T-cell (primary cell): ENCODE measurements around the gene MRPL20. TPM values are rescaled to one million over a fixed set of nuclear protein-coding genes. Genes with fewer than 3 reads are reported as not detected.
A peak's percentile ranks its signal among the peaks of the same experiment; 100 is the strongest.

Experiments
- ATAC-seq, 4 experiments: fragments of 200-7000 bp in 3 of 4; fragments of 150-1000 bp in 1 of 4; cut with Tn5 transposase; replicated peaks in 1 of 4; 1 replicate in 3 of 4; 2 replicates in 1 of 4; pipeline ENCODE4 v1.10.0; 2021; ENCODE audit warnings: moderate library complexity in 3 of 4, mild to moderate bottlenecking in 2 of 4, moderate number of reproducible peaks in 1 of 4
- CTCF ChIA-PET, 2 donors: fragments of 300-600 bp; sonication (Branson Sonifier 250); formaldehyde crosslinking; loops; one replicate each; lab custom pipeline; 2022; ENCODE audit warnings: antibody characterized with exemption in 2 of 2; lab: Charles Lee
- POLR2A ChIA-PET, 2 donors: fragments of 300-600 bp; sonication (Branson Sonifier 250); formaldehyde crosslinking; loops; one replicate each; lab custom pipeline; 2022; ENCODE audit warnings: antibody characterized with exemption in 2 of 2; lab: Charles Lee
- DNase-seq, 35 experiments: peaks; one replicate each; pipeline versions ENCODE4 v3.0.0 to v3.0.0-alpha.2; 2013 to 2023
- H3K27ac ChIP-seq: one replicate; pipeline ENCODE4 v1.5.1; 2013; ENCODE audit warnings: low read length
- H3K27me3 ChIP-seq, 2 experiments: replicated peaks in 1 of 2; 1 replicate in 1 of 2; 2 replicates in 1 of 2; pipeline versions ENCODE4 v1.6.1 to v1.7.0; 2013; ENCODE audit warnings: low read length in 1 of 2, mixed read lengths in 1 of 2; ENCODE audit not compliant: control insufficient read depth in 2 of 2, insufficient read depth in 2 of 2; ENCODE audit errors: extremely low read depth in 1 of 2
- H3K36me3 ChIP-seq, 2 donors: 1 replicate in 1 of 2; 2 replicates in 1 of 2; pipeline versions ENCODE4 v1.6.1 to v1.7.0; 2013; ENCODE audit warnings: low read length in 1 of 2; ENCODE audit not compliant: control insufficient read depth in 2 of 2, insufficient read depth in 1 of 2; ENCODE audit errors: extremely low read depth in 1 of 2
- H3K4me1 ChIP-seq, 2 experiments: 1 replicate in 1 of 2; 2 replicates in 1 of 2; pipeline versions ENCODE4 v1.6.1 to v1.7.0; 2013; ENCODE audit warnings: low read length in 2 of 2, mixed read lengths in 1 of 2; ENCODE audit not compliant: insufficient read depth in 2 of 2, control insufficient read depth in 1 of 2; ENCODE audit errors: extremely low read depth in 1 of 2
- H3K4me3 ChIP-seq, 2 donors: 1 replicate in 1 of 2; 2 replicates in 1 of 2; pipeline versions ENCODE4 v1.5.1 to v1.7.0; 2013; ENCODE audit warnings: mild to moderate bottlenecking in 2 of 2, low read length in 1 of 2, moderate library complexity in 1 of 2; ENCODE audit not compliant: control insufficient read depth in 1 of 2; ENCODE audit errors: extremely low read depth in 1 of 2
- H3K9me3 ChIP-seq: 2 replicates; pipeline ENCODE4 v1.7.0; 2013
- H3K27ac Mint-ChIP-seq, 2 donors: one replicate each; pipeline ENCODE4 v1.8.0; 2020 to 2021; ENCODE audit warnings: mild to moderate bottlenecking in 2 of 2, mixed read lengths in 2 of 2
- H3K27me3 Mint-ChIP-seq, 2 donors: one replicate each; pipeline ENCODE4 v1.8.0; 2021 to 2022; ENCODE audit warnings: mixed read lengths in 2 of 2
- H3K36me3 Mint-ChIP-seq: one replicate; pipeline ENCODE4 v1.8.0; 2021; ENCODE audit warnings: mixed read lengths
- H3K4me1 Mint-ChIP-seq, 3 donors: one replicate each; pipeline ENCODE4 v1.8.0; 2020 to 2022; ENCODE audit warnings: mixed read lengths in 3 of 3, mild to moderate bottlenecking in 1 of 3
- H3K4me3 Mint-ChIP-seq, 3 donors: one replicate each; pipeline ENCODE4 v1.8.0; 2020 to 2022; ENCODE audit warnings: mild to moderate bottlenecking in 3 of 3, mixed read lengths in 3 of 3, moderate library complexity in 3 of 3
- H3K9me3 Mint-ChIP-seq, 3 donors: one replicate each; pipeline ENCODE4 v1.8.0; 2020 to 2022; ENCODE audit warnings: mixed read lengths in 3 of 3
- WGBS: methylation state at CpG from one replicate; pipeline ENCODE4 v1.1.5; 2013; ENCODE audit warnings: missing lambda C conversion rate; ENCODE audit not compliant: insufficient coverage; 5-methylcytosine and 5-hydroxymethylcytosine counted together
- total RNA-seq, 35 experiments: library from RNA in 6 of 35; stranded (reverse) in 6 of 35; fragments of 120-200 nt in 1 of 35; gene quantifications; one replicate each; pipeline versions ENCODE4 v1.2.1 to v1.2.4 and lab custom pipeline; 2013 to 2026

The MRPL20 gene
- total RNA-seq, 5 donors from 2014 or later (not counting 1 experiment from before 2014, with no cell fraction given) = 106 to 123 (median 114) TPM

- Histone ChIP-seq H3K9me3 (no peaks in the 10 kb centered on the region), H3K4me1 (peaks cover 11 to 56% of the 10 kb centered on the region in 2 experiments), H3K27ac (no peak overlapping the region), H3K27me3 (peaks cover 0 to 71% of the 10 kb centered on the region in 2 experiments), H3K4me3 (peak overlapping the region in 1 of 2 donors; percentile 21), H3K36me3 (no peaks in the 10 kb centered on the region)
- WGBS = 14% methylated on average over 85 of the region's 116 CpGs
- ATAC-seq (peak; percentile 19 to 38 (median 30)), DNase-seq (peak in 3 of 35 experiments; percentile 35 to 55 (median 44))
- H3K27ac Mint-ChIP-seq = no peak overlapping the region
- ChIA-PET POLR2A (no interaction called here), CTCF (no interaction called here)
- H3K4me3 Mint-ChIP-seq = peak overlapping the region; percentile 31 to 51 (median 34)
- H3K36me3 Mint-ChIP-seq = no peaks in the 10 kb centered on the region
- no peaks in the 10 kb centered on the region for H3K9me3 Mint-ChIP-seq
- peaks cover 17 to 30% (median 20%) of the 10 kb centered on the region in 3 donors for H3K4me1 Mint-ChIP-seq
- H3K27me3 Mint-ChIP-seq = peaks cover 7 to 31% of the 10 kb centered on the region in 2 donors
These were observed 52.5 kb downstream of the MRPL20 start for GRCh38 chr1:1354271-1355247.

GRCh38 chr1:1353389-1354151 is 53.5 kb downstream of the MRPL20 start:
- peaks cover 5 to 47% of the 10 kb centered on the region in 2 experiments for H3K4me1 ChIP-seq
- Mint-ChIP-seq H3K9me3 (no peaks in the 10 kb centered on the region), H3K4me3 (peak overlapping the region in 1 of 3 donors; percentile 51), H3K27me3 (peaks cover 7 to 28% of the 10 kb centered on the region in 2 donors), H3K4me1 (peaks cover 11 to 22% (median 12%) of the 10 kb centered on the region in 3 donors), H3K36me3 (no peaks in the 10 kb centered on the region), H3K27ac (no peak overlapping the region)
- ChIA-PET POLR2A (no interaction called here), CTCF (no interaction called here)
- H3K27ac ChIP-seq = no peak overlapping the region
- no peak overlapping the region for H3K4me3 ChIP-seq
- H3K36me3 ChIP-seq = no peaks in the 10 kb centered on the region
- WGBS = 30% methylated on average over 21 of the region's 28 CpGs
- no peaks in the 10 kb centered on the region for H3K9me3 ChIP-seq
- no peak for ATAC-seq
- DNase-seq = no peak
- H3K27me3 ChIP-seq = peaks cover 0 to 61% of the 10 kb centered on the region in 2 experiments

DNA sequence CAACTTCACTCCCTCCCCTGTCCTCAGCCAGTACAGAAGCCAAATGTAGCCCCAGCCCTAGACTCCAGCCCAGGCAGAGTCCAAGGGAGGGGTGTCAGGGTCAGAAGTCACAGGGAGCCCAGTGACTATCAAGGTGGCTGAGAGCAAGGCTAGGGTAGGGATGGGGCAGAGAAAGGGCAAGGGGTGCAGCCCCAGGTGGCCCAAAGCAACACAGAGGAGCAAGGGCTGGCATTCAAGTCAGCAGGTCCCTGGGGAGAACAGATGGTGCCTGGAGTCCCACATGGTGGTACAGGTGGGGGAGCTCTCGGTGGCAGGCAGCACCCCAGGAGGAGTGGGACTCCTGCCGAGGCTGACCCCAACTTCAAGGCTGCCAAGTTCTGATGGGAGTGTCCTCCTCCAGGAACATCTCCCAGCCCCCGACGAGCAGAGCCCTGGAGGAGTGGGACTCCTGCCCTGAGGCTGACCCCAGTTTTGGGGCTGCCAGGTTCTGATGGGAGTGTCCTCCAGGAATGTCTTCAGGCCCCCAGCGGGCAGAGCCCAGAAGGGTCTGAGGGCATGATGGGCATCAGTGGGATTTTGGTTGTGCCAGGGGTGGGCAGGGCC is 54.2 kb downstream of the MRPL20 start:
- Histone ChIP-seq H3K4me3 (no peak overlapping the region), H3K9me3 (no peaks in the 10 kb centered on the region), H3K36me3 (no peaks in the 10 kb centered on the region), H3K27ac (no peak overlapping the region), H3K27me3 (peaks cover 0 to 55% of the 10 kb centered on the region in 2 experiments), H3K4me1 (peaks cover 4 to 46% of the 10 kb centered on the region in 2 experiments)
- DNase-seq = no peak
- ATAC-seq = no peak
- peaks cover 14 to 25% (median 14%) of the 10 kb centered on the region in 3 donors for H3K4me1 Mint-ChIP-seq
- H3K27ac Mint-ChIP-seq = peak overlapping the region in 1 of 2 donors; percentile 52
- 70% methylated on average over 2 of the region's 5 CpGs for WGBS
- peak overlapping the region; percentile 3 to 68 (median 52) for H3K4me3 Mint-ChIP-seq
- POLR2A ChIA-PET = no interaction called here
- CTCF ChIA-PET = no interaction called here
- no peaks in the 10 kb centered on the region for H3K9me3 Mint-ChIP-seq
- no peaks in the 10 kb centered on the region for H3K36me3 Mint-ChIP-seq
- H3K27me3 Mint-ChIP-seq = peaks cover 7 to 27% of the 10 kb centered on the region in 2 donors

Other genes starting within 250 kb of the MRPL20 start
- 1 to 10 TPM in 1 of 5 donors, under 1 TPM in 3, not detected in 1; 0.26 to 1.0 (median 0.47) TPM for gene TTLL10, start 233.4 kb downstream of the MRPL20 start, total RNA-seq
- 10 to 100 TPM in 4 of 5 donors, 1 to 10 TPM in 1; 6.4 to 20.5 (median 13.3) TPM for gene TNFRSF18, start 200.7 kb downstream of the MRPL20 start, total RNA-seq
- gene TNFRSF4, start 193.1 kb downstream of the MRPL20 start, total RNA-seq = 10 to 100 TPM; 15.1 to 35.4 (median 17.8) TPM
- 100 to 1,000 TPM in 4 of 5 donors, 10 to 100 TPM in 1; 98.6 to 151 (median 141) TPM for gene SDF4, start 175.3 kb downstream of the MRPL20 start, total RNA-seq
- gene B3GALT6, start 175.1 kb downstream of the MRPL20 start, total RNA-seq = 10 to 100 TPM in 4 of 5 donors, 1 to 10 TPM in 1; 10.0 to 30.4 (median 25.1) TPM
- 1 to 10 TPM; 2.8 to 4.2 (median 4.0) TPM for gene C1QTNF12, start 160.6 kb downstream of the MRPL20 start, total RNA-seq
- gene UBE2J2, start 133.4 kb downstream of the MRPL20 start, total RNA-seq = 10 to 100 TPM; 60.8 to 89.8 (median 83.6) TPM
- 10 to 100 TPM in 4 of 5 donors, 1 to 10 TPM in 1; 9.5 to 15.3 (median 11.1) TPM for gene SCNN1D, start 126.9 kb downstream of the MRPL20 start, total RNA-seq
- gene ACAP3, start 99.4 kb downstream of the MRPL20 start, total RNA-seq = 100 to 1,000 TPM in 2 of 5 donors, 10 to 100 TPM in 3; 63.0 to 107 (median 99.8) TPM
- gene PUSL1, start 98.7 kb downstream of the MRPL20 start, total RNA-seq = 10 to 100 TPM; 16.7 to 26.4 (median 22.6) TPM
- 100 to 1,000 TPM; 161 to 200 (median 182) TPM for gene INTS11, start 82.6 kb downstream of the MRPL20 start, total RNA-seq
- 10 to 100 TPM; 15.8 to 35.8 (median 29.9) TPM for gene CPTP, start 82.5 kb downstream of the MRPL20 start, total RNA-seq
- 1 to 10 TPM; 1.6 to 2.3 (median 2.1) TPM for gene TAS1R3, start 76.0 kb downstream of the MRPL20 start, total RNA-seq
- gene DVL1, start 57.9 kb downstream of the MRPL20 start, total RNA-seq = 10 to 100 TPM; 43.6 to 70.4 (median 64.9) TPM
- gene MXRA8, start 48.7 kb downstream of the MRPL20 start, total RNA-seq = 1 to 10 TPM in 4 of 5 donors, under 1 TPM in 1; 0.99 to 6.8 (median 1.9) TPM
- 10 to 100 TPM; 58.8 to 91.7 (median 86.0) TPM for gene AURKAIP1, start 32.1 kb downstream of the MRPL20 start, total RNA-seq
- gene CCNL2, start 8.0 kb downstream of the MRPL20 start, total RNA-seq = 100 to 1,000 TPM; 250 to 418 (median 376) TPM
- under 1 TPM in 1 of 5 donors, not detected in 4; 0.20 TPM for gene ANKRD65, start 14.0 kb upstream of the MRPL20 start, total RNA-seq
- under 1 TPM in 3 of 5 donors, not detected in 2; 0.15 to 0.54 (median 0.26) TPM for gene VWA1, start 28.4 kb upstream of the MRPL20 start, total RNA-seq
- gene ATAD3C, start 42.4 kb upstream of the MRPL20 start, total RNA-seq = 1 to 10 TPM in 3 of 5 donors, under 1 TPM in 2; 0.59 to 3.1 (median 1.4) TPM
- 10 to 100 TPM; 52.1 to 69.3 (median 57.2) TPM for gene ATAD3B, start 64.5 kb upstream of the MRPL20 start, total RNA-seq
- gene ATAD3A, start 104.9 kb upstream of the MRPL20 start, total RNA-seq = 10 to 100 TPM; 24.6 to 42.5 (median 31.1) TPM
- 1 to 10 TPM; 1.0 to 3.1 (median 1.4) TPM for gene TMEM240, start 133.3 kb upstream of the MRPL20 start, total RNA-seq
- gene SSU72, start 167.6 kb upstream of the MRPL20 start, total RNA-seq = 100 to 1,000 TPM; 112 to 135 (median 134) TPM
- gene FNDC10, start 192.8 kb upstream of the MRPL20 start, total RNA-seq = 1 to 10 TPM; 2.1 to 6.3 (median 5.9) TPM
- gene MIB2, start 208.2 kb upstream of the MRPL20 start, total RNA-seq = 100 to 1,000 TPM in 3 of 5 donors, 10 to 100 TPM in 2; 68.9 to 105 (median 103) TPM
- 10 to 100 TPM in 1 of 5 donors, 1 to 10 TPM in 4; 4.8 to 11.2 (median 6.8) TPM for gene MMP23B, start 224.9 kb upstream of the MRPL20 start, total RNA-seq